T-helper 2 cell (primary cell): ENCODE measurements around the gene CDHR2.
A peak's percentile ranks its signal among the peaks of the same experiment; 100 is the strongest.

Experiments
- DNase-seq, 5 experiments: peaks; one replicate each; pipeline versions ENCODE4 v3.0.0 to v3.0.0-alpha.2; 2012 to 2022

Gene CDHR2

DNA sequence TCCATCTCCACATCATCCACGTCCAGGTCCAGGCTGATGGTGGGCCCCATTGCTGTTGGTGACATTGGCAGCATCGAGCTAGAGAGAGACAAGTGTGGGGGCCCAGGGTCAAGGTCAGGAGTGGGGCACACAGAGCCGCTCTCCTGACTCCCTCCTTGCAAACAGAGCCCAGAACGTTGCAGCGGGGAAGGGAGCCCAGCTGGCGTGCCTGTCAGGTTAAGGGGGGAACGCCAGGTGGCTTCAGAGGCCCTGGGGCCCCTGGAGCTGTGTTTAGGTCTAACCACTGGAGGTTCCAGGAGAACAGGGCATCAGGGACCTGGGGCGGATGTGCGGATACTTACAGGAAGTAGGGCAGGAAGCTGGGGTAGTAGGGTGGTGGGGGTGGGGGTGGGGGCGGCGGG is 19.4 kb upstream of the CDHR2 start:
- DNase-seq: peak in 3 of 5 experiments; percentile 68 to 92 (median 81)

DNA sequence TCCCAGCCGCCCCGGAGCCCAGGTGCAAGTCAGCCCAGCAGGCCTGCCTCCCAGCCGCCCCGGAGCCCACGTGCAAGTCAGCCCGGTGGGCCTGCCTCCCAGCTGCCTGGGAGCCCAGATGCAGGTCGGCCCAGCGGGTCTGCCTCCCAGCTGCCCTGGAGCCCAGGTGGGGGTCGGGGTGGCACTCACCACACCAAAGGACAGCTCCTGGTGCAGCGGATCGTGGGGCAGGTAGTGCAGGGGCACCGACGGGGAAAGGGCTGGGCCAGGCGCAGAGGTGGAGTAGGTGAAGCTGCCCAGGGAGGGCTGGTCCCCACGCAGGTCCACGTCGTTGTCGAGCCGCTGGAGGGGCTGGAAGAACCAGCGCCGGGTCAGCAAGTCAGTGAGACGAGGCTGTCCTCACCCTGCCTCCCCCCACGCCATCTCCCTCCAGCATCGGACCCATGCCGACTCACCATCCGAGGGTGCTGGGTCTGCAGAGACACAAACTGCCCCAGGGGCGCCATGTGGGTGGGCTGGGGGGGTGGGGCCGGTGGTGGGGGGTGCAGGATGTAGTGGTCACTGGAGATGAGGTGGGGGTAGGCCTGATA is 18.7 kb upstream of the CDHR2 start:
- peak in 1 of 5 experiments; percentile 33 for DNase-seq

DNA sequence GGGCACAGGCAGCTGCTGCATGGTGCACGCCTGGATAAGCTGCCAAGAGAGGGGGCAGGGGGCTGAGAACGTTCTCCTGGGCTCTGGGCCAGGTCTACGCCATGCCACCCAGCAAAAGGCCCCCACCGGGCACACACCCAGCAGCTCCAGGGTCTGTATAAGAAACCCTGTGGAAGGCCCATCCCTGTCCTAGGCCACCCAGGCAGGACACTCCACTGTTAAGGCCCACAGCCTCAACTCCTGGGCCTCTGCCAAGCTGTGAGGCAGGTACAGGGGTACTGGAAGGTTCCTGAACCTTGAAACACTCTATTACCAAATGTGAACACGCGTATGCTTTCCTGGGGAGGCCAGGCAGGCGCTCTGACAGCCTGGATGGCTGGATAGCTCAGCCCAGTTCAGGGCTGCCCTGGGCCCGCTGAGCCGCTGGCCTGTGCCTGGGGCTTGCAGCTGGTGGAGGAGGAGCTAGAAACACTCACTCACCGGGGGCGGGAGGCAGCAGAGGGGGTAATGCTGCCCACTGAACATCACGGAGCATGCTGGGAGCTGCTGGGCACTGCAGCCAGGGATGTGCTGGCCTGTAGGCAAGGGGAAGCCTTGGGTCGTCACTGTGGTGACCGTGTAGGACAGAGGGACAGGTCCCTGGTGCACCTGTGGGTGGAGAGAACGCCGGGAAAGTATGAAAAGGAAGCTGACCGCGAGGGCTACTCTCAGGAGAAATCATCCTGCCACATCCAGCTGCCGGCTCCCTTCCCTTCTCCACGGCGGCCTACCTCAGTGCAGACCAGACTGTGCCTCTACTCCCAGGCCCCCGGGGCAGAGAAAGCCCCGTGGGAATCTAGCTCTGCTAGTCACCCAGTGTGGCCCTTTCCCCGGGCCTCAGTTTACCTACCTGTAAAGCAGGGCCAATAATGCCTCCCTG is 17.9 kb upstream of the CDHR2 start:
- DNase-seq: peak in 1 of 5 experiments; percentile 62

DNA sequence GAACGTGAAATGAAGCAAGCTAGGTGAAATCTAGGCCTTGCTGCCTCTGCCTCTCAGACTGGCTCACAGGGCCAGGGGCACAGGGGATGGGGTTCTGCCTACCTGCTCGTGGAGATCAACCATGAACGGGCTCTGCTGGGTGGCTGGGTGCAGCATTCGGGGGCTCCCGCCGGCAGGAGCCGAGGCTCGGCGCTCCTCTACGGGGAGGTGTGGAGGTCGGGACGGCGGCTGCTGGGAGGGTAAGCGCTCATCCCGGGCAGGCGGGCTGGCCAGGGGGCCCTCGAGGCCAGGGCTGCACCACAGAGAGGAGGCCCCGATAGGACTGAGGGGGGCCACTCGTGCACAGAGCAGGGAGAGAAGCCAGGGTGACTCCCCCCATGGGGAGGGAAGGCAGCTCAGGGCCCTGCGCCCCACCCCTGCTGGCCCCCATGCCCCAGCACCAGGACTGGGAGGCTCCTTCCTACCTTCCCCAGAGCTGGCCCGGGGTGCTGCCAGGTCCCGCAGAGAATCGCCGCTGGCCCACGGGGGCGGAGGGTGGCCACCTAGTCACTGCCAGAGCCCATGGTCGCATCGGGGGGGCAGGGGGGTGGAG is 17.1 kb upstream of the CDHR2 start:
- no peak for DNase-seq

DNA sequence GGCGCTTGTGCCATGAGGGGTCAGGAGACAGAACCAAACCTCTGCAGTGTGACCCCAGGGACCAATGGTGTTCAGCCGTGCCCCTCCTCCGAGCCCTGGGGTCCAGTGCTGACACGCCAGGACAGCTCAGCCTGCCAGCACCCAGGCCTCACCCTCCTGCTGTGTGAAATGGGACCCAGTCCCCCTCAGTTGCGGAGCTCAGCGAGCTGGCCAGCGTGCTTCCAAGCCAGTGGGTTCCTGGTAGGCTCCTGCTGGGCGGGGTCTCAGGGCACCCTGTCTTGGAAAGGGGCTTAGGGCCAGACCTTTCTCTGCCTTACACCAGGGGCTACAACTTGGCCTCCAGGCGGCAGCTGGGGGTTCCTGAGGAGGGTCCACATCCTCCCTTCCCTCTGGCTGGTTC is 16.3 kb upstream of the CDHR2 start:
- no peak for DNase-seq

DNA sequence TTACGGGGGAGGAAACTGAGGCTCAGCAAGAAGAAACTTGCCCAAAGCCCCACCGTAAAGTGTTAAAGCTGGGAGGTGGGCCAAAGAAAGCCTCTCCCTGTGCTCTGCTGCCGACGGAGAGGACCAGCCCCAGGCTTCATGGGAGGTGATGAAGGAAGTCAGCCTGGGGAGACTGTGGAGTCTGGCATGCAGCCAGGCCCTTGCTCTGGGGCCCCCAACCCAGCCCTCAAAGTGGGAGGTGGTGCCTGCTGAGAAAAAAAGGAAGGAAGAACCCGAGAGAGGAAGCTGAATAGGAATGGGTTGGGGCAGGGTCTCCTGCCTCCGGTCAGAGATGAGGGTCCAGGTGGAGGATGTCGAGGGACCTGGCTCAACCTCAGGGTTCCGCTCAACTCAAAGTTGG is 15.8 kb upstream of the CDHR2 start:
- peak in 1 of 5 experiments; percentile 37 for DNase-seq

- peak in 2 of 5 experiments; percentile 48 to 86 for DNase-seq
Observed at GRCh38 chr5:176533894-176534611, 15.1 kb upstream of the CDHR2 start.

GRCh38 chr5:176534640-176535039 is 14.5 kb upstream of the CDHR2 start:
- peak in 1 of 5 experiments; percentile 43 for DNase-seq

DNA sequence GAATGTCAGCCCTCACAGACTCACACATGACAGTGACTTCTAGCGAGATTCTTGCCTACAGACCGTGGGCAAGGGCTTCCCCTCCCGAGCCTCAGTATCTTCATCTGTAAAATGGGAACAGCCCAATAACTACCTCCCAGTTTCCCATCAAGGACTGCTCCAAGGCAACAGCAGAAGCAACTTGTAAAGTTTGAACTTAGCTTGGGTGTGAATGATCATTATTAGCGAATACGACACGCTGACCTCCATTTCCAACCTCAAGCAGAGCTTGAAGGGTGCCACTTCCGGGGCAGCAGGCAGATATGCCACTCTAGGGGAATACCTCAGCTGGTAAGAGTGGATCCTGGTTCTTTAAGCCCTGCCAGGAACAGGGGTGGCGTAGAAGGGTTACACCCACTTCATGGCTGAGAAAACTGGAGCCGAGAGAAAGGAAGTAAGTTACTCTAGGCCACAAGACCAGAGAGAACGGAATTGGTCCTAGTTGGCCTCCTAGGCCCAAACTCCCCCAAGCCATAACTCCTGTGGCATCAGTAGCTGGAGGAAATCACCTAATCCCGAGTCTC is 14.0 kb upstream of the CDHR2 start:
- DNase-seq: peak in 2 of 5 experiments; percentile 64 to 83

GRCh38 chr5:176535664-176536131 is 13.4 kb upstream of the CDHR2 start:
- DNase-seq: peak in 1 of 5 experiments; percentile 39

DNA sequence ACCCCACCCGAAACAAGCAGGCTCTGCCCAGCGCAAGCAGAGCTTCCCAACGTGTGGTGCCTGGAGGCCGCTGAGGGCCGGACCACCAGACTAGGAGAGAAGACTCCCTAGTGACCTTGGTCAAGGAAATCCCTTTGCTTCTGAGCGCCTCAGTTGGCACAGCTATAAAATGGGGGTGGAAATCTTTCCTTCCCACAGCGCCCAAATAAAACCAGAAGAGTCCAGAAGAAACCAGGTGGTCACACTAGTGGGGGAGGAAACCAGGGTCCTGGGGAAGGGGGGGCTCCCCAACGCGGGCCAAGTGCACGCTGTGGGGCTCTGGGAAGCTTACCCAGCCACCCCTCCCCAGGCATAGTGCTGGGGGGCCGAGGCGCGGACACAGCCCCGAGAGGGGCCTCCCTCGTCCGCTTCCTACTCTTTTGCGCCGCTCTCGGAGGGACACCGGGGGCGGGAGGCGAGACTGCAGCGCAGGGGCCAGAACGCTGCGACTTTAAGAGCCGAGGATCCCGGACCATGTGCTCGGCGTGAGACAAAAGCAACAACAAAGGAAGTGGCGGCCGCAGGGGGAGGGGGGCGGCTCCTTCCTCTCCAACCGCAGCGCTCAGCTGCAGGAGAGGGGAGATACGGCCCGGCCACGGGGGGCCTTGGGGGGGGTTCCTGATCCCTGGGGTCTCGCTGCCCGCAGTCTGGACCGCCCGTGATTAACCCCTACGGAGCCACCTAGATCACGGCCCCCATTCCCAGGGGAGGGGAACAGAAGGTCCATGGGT is 12.8 kb upstream of the CDHR2 start:
- DNase-seq: peak; percentile 66 to 94 (median 82)

DNA sequence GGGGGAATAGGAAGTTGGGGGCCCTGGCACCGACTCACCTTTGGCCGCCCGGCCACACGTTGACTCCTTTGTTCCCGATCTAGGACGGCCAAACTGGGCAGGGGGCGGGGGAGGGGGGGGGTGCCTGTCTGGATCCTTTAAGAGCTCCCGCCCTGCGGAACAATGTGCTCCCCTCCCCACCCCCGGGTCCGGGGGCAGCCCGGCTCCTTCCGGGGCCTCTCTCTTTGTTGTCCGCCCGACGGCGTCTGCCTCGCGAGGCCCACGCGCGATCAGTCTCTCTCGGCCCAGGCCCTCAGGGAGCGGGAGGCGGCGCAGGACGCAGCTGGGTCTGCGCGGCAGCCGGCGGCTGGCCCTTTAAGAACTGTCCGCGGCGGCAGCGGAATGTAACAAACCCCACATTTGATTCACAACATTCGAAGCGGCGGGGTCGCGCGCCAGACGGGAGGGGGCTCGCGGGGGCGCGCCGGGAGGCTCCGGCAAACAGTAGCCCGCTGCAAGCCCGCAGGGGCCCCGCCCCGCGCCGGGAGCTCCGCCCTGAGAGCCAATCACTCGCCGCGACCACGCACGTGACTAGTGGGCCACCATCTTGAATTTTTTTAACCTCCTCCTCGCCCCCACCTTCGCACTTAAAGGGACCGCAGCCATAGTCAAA is 12.1 kb upstream of the CDHR2 start, which contains the start of gene RNF44:
RNF44 (minus strand) TSS at position 501 of the 652 bp plus-strand sequence. CDS start 4,930 bp downstream, outside the sequence.
- DNase-seq: peak; percentile 97 to 99 (median 99)

DNA sequence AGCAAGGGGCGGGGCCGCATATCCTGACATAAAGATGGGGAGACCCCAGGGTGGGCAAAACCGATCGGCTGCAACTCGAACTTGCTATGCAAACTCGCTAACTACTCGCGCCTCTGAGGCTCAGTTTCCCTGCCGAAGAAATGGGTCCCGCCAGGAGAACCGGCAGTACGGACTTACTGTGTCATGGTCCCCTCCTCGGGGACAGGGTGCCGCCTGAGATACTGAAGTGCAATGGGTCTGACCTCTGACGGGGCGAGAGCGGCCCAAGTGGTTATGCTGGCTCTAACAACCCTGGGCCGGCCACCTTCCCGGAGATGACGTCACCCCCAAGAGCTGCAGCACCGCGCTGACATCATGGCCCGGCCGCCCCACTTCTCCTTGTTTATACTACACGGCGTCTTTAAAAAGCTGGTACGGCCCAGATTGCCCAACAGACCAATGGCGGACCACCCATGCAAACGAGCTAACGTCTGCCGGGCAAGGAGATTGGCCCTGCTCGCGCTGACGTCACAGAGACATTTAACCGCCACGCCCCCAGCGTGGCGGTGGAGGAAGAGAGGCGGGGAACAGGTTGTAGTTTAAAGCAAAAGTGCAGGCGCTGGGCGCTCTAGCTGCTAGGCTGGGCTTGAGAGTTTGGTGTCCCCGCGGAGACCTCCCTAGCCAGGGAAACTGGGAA is 11.4 kb upstream of the CDHR2 start:
- peak; percentile 88 to 100 (median 97) for DNase-seq

DNA sequence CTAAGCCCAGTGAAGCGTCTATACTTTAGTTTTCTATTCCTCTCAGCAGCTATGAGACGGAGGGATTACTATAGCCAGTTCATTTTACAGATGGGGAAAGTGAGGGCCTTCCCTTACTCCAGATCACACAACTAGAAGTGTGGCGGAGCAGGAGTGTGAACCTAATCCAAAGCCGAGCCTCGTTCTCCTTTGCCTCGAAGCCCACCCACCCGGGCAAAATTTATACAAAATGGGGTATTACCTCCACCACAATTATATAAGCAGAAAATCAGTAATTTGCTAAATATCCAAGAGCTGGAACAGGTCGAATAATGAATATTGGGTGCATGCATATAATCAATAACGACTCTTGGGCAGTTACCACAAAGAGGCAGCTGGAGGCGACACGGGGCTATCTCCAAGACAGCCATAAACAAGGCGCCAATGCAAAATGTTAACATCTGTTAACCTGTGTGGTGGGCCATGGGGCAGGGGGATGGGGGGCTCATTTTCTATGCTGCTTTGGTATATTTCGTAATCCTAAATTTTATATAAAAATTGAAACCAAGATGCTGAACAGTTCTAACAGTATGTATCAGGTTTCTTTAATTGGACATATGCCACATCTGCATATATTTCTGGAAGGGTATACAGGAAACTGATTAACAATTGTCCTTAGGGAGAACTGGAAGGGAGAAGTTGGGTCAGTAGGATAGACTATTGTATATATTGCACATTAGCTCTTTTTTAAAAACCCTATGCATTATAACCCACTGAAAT is 10.7 kb upstream of the CDHR2 start:
- no peak for DNase-seq

- no peak for DNase-seq
Observed at GRCh38 chr5:176538989-176539384, 10.2 kb upstream of the CDHR2 start.

- DNase-seq: no peak
Observed at GRCh38 chr5:176540476-176540899, 8.7 kb upstream of the CDHR2 start.

DNA sequence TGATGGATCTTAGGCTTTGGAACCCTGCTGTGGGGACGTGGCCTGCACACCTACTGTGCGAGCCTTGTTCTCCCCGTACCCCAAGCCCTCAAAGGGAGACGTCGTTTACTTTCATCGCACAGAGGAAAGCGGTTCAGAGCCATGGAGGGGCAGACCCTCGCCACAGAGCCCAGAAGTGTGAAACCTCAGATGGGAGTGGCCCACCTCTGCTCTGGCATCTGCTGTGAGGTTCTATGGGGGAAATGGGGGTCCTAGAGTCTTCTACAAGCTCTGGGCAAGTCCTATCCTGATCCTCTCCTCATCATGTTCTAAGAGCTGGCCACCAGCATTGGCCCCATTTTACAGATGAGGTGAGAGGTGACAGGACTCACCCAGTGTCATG is 8.2 kb upstream of the CDHR2 start:
- peak in 1 of 5 experiments; percentile 75 for DNase-seq

DNA sequence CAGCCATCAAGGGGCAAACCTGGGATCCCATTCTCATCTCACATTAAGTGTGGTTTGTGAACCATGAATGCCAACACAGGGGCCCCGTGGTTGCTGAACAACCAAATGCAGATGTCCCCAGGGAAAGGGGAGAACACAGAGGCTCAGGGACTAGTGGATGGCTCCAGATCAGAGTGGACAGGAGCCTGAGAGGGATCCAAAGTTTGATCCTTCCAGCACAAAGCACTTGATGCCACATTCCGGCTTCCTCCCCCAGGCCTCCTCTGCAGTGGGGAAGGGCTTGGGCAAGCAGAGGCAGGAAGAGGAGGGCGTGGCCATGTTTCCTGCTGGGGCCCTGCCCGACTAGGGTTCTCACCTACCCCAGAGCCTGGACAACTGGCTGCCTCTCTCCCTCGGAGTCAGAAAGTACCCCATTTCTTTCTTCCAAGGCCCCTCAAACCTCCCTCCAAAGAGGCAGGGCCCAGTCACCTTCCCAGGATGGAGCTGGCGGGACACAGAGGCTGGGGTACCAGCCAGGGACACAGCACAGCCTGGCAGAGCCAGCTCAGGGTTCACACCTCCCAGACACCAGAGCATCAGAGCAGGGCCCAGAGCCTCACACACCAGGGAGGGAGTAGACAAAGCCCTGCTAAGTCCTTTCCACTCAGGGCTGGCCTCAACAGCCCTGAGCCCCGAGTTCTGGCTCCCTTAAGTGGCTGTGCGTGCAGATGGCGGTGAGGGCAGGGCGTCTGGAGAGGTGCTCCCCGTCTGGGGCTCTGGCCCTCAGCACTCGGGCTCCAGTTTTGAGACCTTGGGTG is 7.6 kb upstream of the CDHR2 start:
- DNase-seq: peak in 4 of 5 experiments; percentile 34 to 89 (median 76)
